H54 (cell line): ENCODE data around the gene ELP2.
"Not testable (repeated sequence)": the region's sequence is repeated elsewhere in the genome, so short reads cannot be mapped to it uniquely, and the experiment has no call there.

Experiments used
- DNase-seq: peaks from one replicate; pipeline ENCODE4 v3.0.0; 2011; ENCODE audit warnings: low spot score, mixed read lengths; ENCODE audit not compliant: insufficient read length
- FAIRE-seq: peaks from 3 replicates; lab custom pipeline; 2011; peaks lifted over from hg19 to GRCh38; lab: Jason Lieb, UNC
- POLR2A ChIP-seq: IDR thresholded peaks from 2 replicates; pipeline ENCODE4 v1.6.1; 2011; ENCODE audit warnings: low read depth, mild to moderate bottlenecking, low read length

Gene ELP2

GRCh38 chr18:36129300-36130038 is at the start of gene ELP2, which contains the start of gene SLC39A6:
Gene ELP2 (plus strand): TSS chr18:36129899. CDS start chr18:36129934, 35 bp downstream.
Gene SLC39A6 (minus strand): TSS chr18:36129340. CDS start chr18:36127007, 2,333 bp downstream.
- DNase-seq (peak; percentile 83), FAIRE-seq (no peak)
- TF ChIP-seq POLR2A: peak; percentile 78

- not testable (repeated sequence) for DNase-seq, FAIRE-seq
Observed at GRCh38 chr18:36081118-36081517, 48.6 kb upstream of the ELP2 start.

- no peak for TF ChIP-seq POLR2A
- no peak for FAIRE-seq
- no peak for DNase-seq
Observed at GRCh38 chr18:36083729-36084128, 46.0 kb upstream of the ELP2 start.

GRCh38 chr18:36085195-36085594 is 44.5 kb upstream of the ELP2 start:
- no peak for TF ChIP-seq POLR2A
- DNase-seq (no peak), FAIRE-seq (no peak)

GRCh38 chr18:36086186-36086585 is 43.5 kb upstream of the ELP2 start:
- TF ChIP-seq POLR2A: no peak
- DNase-seq: no peak
- FAIRE-seq: no peak

GRCh38 chr18:36088256-36088655 is 41.4 kb upstream of the ELP2 start:
- FAIRE-seq: no peak
- no peak for TF ChIP-seq POLR2A
- DNase-seq: no peak

- FAIRE-seq (no peak), DNase-seq (no peak)
- TF ChIP-seq POLR2A: no peak
Observed at GRCh38 chr18:36089001-36089400, 40.7 kb upstream of the ELP2 start.

- DNase-seq, FAIRE-seq: not testable (repeated sequence)
Observed at GRCh38 chr18:36092116-36092515, 37.6 kb upstream of the ELP2 start.

- DNase-seq (no peak), FAIRE-seq (no peak)
- no peak for TF ChIP-seq POLR2A
Observed at GRCh38 chr18:36094431-36094830, 35.3 kb upstream of the ELP2 start.

GRCh38 chr18:36095936-36096519 is 33.7 kb upstream of the ELP2 start:
- DNase-seq (peak; percentile 18), FAIRE-seq (no peak)
- no peak for TF ChIP-seq POLR2A

GRCh38 chr18:36096955-36097354 is 32.7 kb upstream of the ELP2 start:
- FAIRE-seq: no peak
- TF ChIP-seq POLR2A: no peak
- DNase-seq: no peak

GRCh38 chr18:36099311-36099710 is 30.4 kb upstream of the ELP2 start:
- DNase-seq (no peak), FAIRE-seq (no peak)
- TF ChIP-seq POLR2A: no peak

GRCh38 chr18:36101943-36102342 is 27.8 kb upstream of the ELP2 start:
- FAIRE-seq: no peak
- no peak for TF ChIP-seq POLR2A
- DNase-seq: no peak

GRCh38 chr18:36104749-36105148 is 24.9 kb upstream of the ELP2 start:
- FAIRE-seq (no peak), DNase-seq (no peak)
- no peak for TF ChIP-seq POLR2A

- TF ChIP-seq POLR2A: no peak
- DNase-seq: no peak
- FAIRE-seq: no peak
Observed at GRCh38 chr18:36107477-36107876, 22.2 kb upstream of the ELP2 start.
